HG03520 (cell line): ENCODE measurements around the gene CSAD.

Source experiments
- ATAC-seq: cut with Tn5 transposase; IDR thresholded peaks from one replicate; pipeline ENCODE4 v1.9.1; 2021; ENCODE audit warnings: mild to moderate bottlenecking, moderate library complexity; ENCODE audit not compliant: unreplicated experiment

The CSAD gene

GRCh38 chr12:53180220-53180930 lies at the start of gene CSAD, which contains the start of gene ZNF740:
Gene CSAD, minus strand, starts transcription at chr12:53180925. Its CDS starts 7,455 bp downstream, at chr12:53173470.
Gene ZNF740, plus strand, starts transcription at chr12:53180722. Its CDS starts 1,262 bp downstream, at chr12:53181984.
- ATAC-seq = peak; percentile 86

GRCh38 chr12:53230108-53230845 lies 49.6 kb upstream of the CSAD start:
- ATAC-seq = no peak

- ATAC-seq = no peak
Observed at GRCh38 chr12:53229454-53229853, 48.7 kb upstream of the CSAD start.

- ATAC-seq = no peak
Observed at GRCh38 chr12:53227836-53228235, 47.1 kb upstream of the CSAD start.

DNA sequence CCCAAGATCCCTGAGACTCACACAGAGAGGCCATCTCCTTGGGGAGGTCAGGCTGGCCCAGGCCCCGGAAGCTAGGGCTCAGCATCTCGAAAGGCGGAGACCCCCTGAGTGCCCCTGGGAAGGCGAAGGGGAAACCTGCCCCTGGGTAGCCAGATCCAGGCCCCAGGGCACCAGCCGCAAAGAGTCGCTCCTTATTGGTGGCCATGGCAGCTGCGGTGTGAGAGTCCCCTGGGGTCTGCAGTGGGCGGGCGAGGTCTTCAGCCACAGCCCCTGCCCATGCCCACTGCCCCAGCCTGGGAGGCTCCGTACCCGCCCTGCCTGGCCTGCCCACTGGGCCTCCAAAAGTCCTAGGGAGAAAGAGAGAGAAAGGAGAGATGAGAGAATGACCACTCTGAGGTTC lies 46.6 kb upstream of the CSAD start:
- no peak for ATAC-seq

GRCh38 chr12:53226815-53227214 lies 46.1 kb upstream of the CSAD start:
- no peak for ATAC-seq

DNA sequence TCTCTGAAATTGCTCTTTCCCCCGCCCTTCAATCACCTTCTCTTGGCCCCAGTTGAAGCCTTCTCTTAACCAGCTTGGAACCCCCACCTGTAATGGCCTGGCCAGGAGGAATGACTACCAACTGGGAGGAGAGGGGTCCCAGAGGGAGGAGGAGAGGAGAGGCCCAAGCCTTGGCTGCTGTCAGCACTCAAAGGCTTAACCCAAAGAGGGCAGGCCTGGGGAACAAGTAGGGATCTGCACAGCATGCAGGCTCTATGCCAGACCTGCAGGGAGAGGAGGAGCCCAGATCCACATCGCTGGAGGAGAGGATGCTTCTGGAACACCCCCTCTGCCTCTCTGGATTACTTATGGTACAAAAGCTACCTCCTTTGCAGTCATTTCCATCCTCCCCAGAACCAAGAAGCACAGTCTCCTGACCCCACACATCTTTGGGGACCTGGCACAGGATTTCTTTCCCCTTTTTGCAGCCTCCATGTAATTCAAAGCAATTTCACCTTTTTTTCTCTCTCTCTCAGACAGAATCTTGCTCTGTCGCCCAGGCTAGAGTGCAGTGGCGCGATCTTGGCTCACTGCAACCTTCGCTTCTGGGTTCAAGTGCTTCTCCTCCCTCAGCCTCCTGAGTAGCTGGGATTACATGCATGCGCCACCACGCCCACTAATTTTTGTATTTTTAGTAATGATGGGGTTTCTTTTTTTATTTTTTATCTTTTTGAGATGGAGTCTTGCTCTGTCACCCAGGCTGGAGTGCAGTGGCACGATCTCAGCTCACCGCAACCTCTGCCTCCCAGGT lies 45.1 kb upstream of the CSAD start:
- no peak for ATAC-seq

GRCh38 chr12:53224897-53225634 lies 44.3 kb upstream of the CSAD start:
- no peak for ATAC-seq

GRCh38 chr12:53224061-53224896 lies 43.6 kb upstream of the CSAD start:
- ATAC-seq = no peak

DNA sequence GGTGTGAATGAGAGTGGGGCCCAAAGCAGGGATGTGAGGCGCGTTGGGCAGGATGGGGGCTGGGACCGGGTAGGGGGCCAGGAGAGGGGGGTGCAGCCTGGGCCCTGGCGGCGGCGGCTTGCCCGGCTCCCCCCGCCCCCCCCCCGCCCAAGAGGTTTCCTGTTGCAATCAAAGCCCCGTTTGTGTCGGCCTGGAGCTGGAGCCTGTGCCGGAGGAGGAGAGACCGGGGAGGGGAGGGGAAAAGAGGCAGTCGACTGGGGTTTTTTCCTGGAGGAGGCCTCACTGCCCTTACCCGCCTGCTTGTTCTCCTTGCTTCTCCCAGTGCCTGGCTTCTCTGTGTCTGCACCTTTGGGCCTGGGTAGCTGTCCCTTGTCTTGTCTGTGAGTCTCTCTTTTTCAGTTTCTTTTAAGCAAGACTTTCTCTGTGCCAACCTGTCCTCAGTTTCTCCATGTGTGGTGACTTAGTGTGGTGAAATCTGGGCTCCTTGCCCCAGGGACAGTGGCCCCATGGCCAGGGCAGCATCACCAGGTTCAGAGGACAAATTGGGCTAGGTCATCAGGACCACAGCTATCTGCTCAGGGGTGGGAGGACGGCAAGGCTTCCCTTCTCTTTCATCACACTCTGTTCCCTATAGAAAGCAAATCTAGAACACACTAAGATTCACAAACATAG lies 42.8 kb upstream of the CSAD start:
- ATAC-seq = no peak

GRCh38 chr12:53222806-53223261 lies 42.1 kb upstream of the CSAD start:
- ATAC-seq = no peak

DNA sequence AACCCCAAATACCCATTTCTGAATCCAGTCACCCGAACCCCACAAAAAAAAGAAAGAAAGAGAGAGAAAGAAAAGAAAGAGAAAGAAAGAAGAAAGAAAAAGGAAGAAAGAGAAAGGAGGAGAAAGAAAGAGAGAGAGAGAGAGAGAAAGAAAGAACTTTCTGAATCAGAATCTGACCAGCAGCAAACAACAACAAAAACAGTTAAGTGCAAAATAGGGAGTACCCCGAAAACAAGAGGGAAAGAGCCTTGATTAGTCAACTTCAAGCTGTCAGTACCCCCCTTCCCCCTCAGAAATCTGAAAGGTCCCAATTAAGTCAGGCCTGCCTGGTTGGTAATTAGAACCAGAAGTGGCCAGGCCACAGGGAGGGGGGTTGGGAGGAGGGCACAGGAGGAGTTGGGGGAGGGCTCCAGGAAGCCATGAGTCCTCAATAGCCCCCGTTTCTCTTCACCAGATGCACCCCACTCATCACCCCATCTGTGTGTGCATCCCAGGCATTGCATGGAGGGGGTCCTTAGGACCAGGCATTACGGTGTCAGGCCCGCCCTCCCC lies 41.5 kb upstream of the CSAD start:
- no peak for ATAC-seq

DNA sequence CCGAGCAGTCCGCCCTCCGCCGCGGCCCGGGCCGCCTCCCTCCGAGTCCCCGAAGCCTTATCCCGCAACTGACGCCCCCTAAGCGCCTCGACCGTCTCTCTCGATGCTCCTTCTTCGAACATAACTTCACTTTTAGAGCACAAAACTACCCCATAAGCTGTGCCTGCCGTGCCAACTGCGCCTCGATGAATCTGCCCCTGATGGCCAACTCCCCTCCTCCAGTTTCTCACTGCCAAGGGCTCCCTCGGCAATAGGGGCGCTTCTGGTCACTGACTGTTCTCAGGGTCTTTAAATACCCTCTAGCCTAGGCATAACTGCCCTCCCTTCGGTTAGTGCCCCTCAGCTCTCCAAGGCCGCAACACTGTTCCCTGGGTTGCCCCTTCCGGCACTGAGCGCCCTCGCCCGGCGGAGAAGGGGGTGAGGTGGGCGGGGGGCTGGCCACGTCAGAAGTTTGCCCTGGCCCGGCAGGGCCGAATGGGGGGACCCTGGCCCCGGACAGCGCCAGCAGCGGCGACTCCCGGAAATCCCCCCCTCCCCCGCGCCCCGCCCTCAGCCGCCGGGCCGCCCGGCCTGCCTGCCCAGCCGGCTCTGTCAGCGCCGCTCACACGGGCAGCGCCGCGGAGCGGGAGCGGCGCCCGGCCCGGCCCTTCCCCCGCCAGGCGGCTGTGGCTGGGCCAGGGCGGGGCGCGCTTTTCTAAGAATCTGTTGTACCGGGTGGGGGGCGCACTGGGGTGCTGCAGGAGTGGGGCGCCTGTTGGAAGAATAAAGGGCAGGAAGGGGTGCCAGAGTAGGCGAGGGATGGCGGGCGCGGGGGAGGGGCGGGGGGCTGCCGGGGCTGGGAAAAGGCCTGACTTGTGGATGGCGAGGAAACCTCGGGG lies 40.7 kb upstream of the CSAD start:
- ATAC-seq = no peak

- ATAC-seq = peak; percentile 38
Observed at GRCh38 chr12:53220694-53221202, 40.0 kb upstream of the CSAD start.

- ATAC-seq = peak; percentile 27
Observed at GRCh38 chr12:53219956-53220693, 39.4 kb upstream of the CSAD start.

- peak; percentile 14 for ATAC-seq
Observed at GRCh38 chr12:53219292-53219955, 38.7 kb upstream of the CSAD start.
